IPS DF 6.9 (cell line): ENCODE data around the gene TNKS1BP1.
"Not testable (repeated sequence)": the region's sequence is repeated elsewhere in the genome, so short reads cannot be mapped to it uniquely, and the experiment has no call there.

Experiments
- DNase-seq: peaks from one replicate; pipeline ENCODE4 v3.0.0-alpha.2; 2013; ENCODE audit warnings: low read depth, low spot score
- H3K27ac ChIP-seq: one replicate; pipeline ENCODE4 v1.5.1; 2013; ENCODE audit warnings: low read length, control low read depth
- H3K27me3 ChIP-seq: 2 replicates; pipeline ENCODE4 v1.6.1; 2013; ENCODE audit warnings: mild to moderate bottlenecking, low read length; ENCODE audit not compliant: control insufficient read depth, insufficient read depth
- H3K36me3 ChIP-seq: 2 replicates; pipeline ENCODE4 v1.6.1; 2013; ENCODE audit warnings: low read length; ENCODE audit not compliant: control insufficient read depth, insufficient read depth
- H3K4me1 ChIP-seq: 2 replicates; pipeline ENCODE4 v1.6.1; 2013; ENCODE audit warnings: low read length; ENCODE audit not compliant: control insufficient read depth, insufficient read depth
- H3K4me3 ChIP-seq: 2 replicates; pipeline ENCODE4 v1.5.1; 2013; ENCODE audit warnings: mild to moderate bottlenecking, low read length
- H3K9me3 ChIP-seq: 2 replicates; pipeline ENCODE4 v1.6.1; 2013; ENCODE audit warnings: low read length, inconsistent platforms; ENCODE audit not compliant: control insufficient read depth, insufficient read depth
- WGBS: extraction: QIAGEN DNeasy Blood & Tissue Kit; methylation state at CpG from one replicate; pipeline ENCODE4 v1.1.7; 2013; ENCODE audit warnings: mixed read lengths, missing lambda C conversion rate; ENCODE audit not compliant: insufficient read length, insufficient coverage; 5-methylcytosine and 5-hydroxymethylcytosine counted together

Gene TNKS1BP1

GRCh38 chr11:57302489-57302888 lies 22.3 kb downstream of the TNKS1BP1 start:
- Histone ChIP-seq H3K4me1 (no peaks in the 10 kb centered on the region), H3K4me3 (no peak overlapping the region), H3K27ac (no peak overlapping the region), H3K9me3 (no peaks in the 10 kb centered on the region; the same call in 1 of the 2 replicates), H3K27me3 (no peaks in the 10 kb centered on the region), H3K36me3 (peaks cover 31% of the 10 kb centered on the region)
- DNase-seq: no peak
- no CpG with 5 or more reads among the region's 15 CpGs for WGBS

DNA sequence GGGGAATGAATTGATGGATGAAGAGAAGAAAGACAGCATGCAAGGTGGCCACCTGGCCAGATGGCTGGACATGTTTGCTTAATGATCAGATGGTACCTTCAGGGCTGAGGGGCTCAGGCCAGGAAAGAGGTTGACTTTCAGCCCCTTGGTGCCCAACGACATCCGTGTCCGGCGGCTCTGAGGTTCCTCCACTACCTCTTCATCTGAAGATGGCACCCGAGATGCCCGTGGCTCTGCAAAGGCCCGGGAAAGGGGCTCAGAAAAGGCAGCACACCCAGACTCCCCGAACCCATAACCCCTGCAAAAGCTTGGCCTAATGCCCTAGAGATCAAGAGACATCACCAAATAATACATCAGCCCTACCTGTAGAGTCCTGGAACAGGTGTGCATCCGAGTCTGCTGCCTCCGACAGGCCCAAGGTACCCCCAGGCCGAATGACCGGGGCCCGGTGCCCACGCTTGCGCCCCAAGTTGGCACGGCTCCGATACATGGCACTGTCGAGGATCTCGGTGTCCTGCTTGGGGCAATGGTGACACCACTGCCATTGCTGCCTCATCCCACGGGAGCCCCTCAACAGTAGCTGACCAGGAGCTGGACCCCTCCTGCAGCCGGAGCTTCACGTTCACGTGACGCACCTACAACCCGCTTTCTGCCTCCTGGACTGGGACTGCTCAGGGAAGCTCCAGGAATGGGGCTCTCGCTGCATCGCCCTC lies 22.9 kb downstream of the TNKS1BP1 start:
- Histone ChIP-seq H3K27me3 (no peaks in the 10 kb centered on the region), H3K27ac (no peak overlapping the region), H3K9me3 (no peaks in the 10 kb centered on the region; the same call in 1 of the 2 replicates), H3K36me3 (peaks cover 31% of the 10 kb centered on the region), H3K4me1 (no peaks in the 10 kb centered on the region), H3K4me3 (no peak overlapping the region)
- DNase-seq: no peak
- no CpG with 5 or more reads among the region's 27 CpGs for WGBS

GRCh38 chr11:57300785-57301184 lies 24.0 kb downstream of the TNKS1BP1 start:
- no peak for DNase-seq
- peaks cover 31% of the 10 kb centered on the region for H3K36me3 ChIP-seq
- no CpG with 5 or more reads among the region's 10 CpGs for WGBS
- H3K27me3 ChIP-seq: no peaks in the 10 kb centered on the region
- H3K4me3 ChIP-seq: no peak overlapping the region
- no peak overlapping the region for H3K27ac ChIP-seq
- no peaks in the 10 kb centered on the region for H3K4me1 ChIP-seq
- no peaks in the 10 kb centered on the region; the same call in 1 of the 2 replicates for H3K9me3 ChIP-seq

- H3K4me1 ChIP-seq: no peaks in the 10 kb centered on the region; the same call in none of the 2 replicates
- no peak overlapping the region for H3K27ac ChIP-seq
- no peak overlapping the region for H3K4me3 ChIP-seq
- H3K36me3 ChIP-seq: peaks cover 31% of the 10 kb centered on the region
- H3K9me3 ChIP-seq: no peaks in the 10 kb centered on the region; the same call in 1 of the 2 replicates
- no peak for DNase-seq
- no peaks in the 10 kb centered on the region for H3K27me3 ChIP-seq
- no CpG with 5 or more reads among the region's 5 CpGs for WGBS
Observed at GRCh38 chr11:57299150-57299737, 25.5 kb downstream of the TNKS1BP1 start.

- WGBS: no CpG with 5 or more reads among the region's 2 CpGs
- no peaks in the 10 kb centered on the region; the same call in none of the 2 replicates for H3K4me1 ChIP-seq
- H3K9me3 ChIP-seq: no peaks in the 10 kb centered on the region; the same call in 1 of the 2 replicates
- no peaks in the 10 kb centered on the region for H3K27me3 ChIP-seq
- no peak overlapping the region for H3K27ac ChIP-seq
- DNase-seq: no peak
- peaks cover 29% of the 10 kb centered on the region for H3K36me3 ChIP-seq
- H3K4me3 ChIP-seq: no peak overlapping the region
Observed at GRCh38 chr11:57297221-57297620, 27.5 kb downstream of the TNKS1BP1 start.

DNA sequence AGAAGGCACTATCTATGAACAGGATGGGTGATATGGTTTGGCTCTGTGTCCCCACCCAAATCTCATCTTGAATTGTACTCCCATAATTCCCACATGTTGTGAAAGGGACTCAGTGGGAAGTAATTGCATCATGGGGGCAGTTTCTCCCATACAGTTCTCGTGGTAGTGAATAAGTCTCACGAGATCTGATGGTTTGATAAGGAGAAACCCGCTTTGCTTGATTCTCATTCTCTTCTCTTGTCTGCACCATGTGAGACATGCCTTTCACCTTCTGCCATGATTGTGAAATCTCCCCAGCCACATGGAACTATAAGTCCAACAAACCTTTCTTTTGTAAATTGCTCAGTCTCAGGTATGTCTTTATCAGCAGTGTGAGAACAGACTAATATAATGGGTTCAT lies 28.5 kb downstream of the TNKS1BP1 start:
- not testable (repeated sequence) for H3K27me3 ChIP-seq

GRCh38 chr11:57294225-57295131 lies 30.3 kb downstream of the TNKS1BP1 start:
- no peaks in the 10 kb centered on the region; the same call in none of the 2 replicates for H3K4me1 ChIP-seq
- no peaks in the 10 kb centered on the region; the same call in 1 of the 2 replicates for H3K9me3 ChIP-seq
- DNase-seq: no peak
- H3K27me3 ChIP-seq: no peaks in the 10 kb centered on the region
- no CpG with 5 or more reads among the region's 2 CpGs for WGBS
- peaks cover 2% of the 10 kb centered on the region for H3K36me3 ChIP-seq
- no peak overlapping the region for H3K27ac ChIP-seq
- H3K4me3 ChIP-seq: no peak overlapping the region

More for the DNA sequence above, 28.5 kb downstream of the TNKS1BP1 start:
- H3K4me3 ChIP-seq, DNase-seq, H3K9me3 ChIP-seq, H3K4me1 ChIP-seq, H3K27ac ChIP-seq: not testable (repeated sequence)
- H3K36me3 ChIP-seq: peaks cover 19% of the 10 kb centered on the region
- WGBS: no CpG with 5 or more reads among the region's 3 CpGs

DNA sequence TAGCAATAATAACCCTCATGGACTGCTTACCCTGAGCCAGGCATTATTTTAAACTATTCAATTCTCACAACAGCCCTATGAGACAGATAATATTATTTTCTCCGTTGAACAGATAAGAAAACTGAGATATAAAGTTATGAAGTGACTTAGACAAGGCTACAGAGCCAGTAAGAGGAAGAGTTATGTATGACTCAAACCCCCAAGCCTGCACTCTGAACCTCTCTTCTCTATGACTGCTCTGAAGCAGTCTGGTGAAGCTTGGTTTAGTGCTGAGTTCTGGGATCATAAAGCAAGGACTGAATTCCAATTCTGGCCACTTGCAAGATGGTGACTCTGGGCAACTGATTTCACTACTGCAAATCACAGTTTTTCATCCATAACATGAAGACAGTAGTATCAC lies 34.5 kb downstream of the TNKS1BP1 start:
- no peak for DNase-seq
- Histone ChIP-seq H3K4me3 (no peak overlapping the region), H3K4me1 (no peaks in the 10 kb centered on the region; the same call in none of the 2 replicates), H3K27ac (no peak overlapping the region), H3K36me3 (no peaks in the 10 kb centered on the region), H3K9me3 (no peaks in the 10 kb centered on the region), H3K27me3 (no peaks in the 10 kb centered on the region)
- WGBS: no CpG with 5 or more reads among the region's 1 CpG

DNA sequence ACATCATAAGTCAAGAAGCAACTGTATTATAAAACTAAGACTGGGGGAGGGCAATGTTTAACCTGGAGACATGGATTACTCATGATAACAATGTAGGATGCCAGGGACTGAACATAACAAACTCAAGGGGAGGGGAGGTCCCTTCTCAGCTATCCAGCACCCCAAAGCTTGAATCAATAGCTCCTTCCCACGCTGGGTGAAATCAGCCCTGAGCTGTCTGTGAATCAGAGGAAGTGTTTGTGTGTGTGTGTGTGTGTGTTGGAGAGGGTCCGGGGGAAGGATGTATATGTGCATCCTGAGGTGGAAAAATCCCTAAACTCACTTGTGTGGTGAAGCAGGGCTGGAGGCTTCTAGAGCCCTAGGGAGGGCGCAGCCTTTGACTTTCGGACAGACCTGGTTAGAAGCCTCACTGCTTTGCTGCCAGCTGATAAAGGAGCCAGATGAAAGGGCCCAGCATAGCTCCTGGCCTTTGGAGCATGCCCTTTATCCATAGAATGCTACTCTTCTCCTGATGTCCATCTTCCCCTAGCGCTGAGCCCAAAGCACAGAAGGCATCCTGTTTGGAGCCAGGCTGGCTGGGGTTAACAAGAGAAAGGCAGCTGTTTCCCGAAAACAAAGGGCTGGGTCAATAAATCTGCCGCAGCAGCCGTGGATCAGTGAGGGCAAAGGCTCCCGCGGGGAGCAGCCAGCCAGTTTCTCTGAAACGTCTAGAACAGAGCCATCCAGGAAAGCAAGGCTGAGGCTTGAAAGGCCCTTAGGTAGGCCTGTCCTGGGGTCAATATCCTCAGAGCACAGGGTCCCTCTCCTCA lies 35.8 kb downstream of the TNKS1BP1 start:
- Histone ChIP-seq H3K27ac (no peak overlapping the region), H3K4me1 (no peaks in the 10 kb centered on the region)
- WGBS: no CpG with 5 or more reads among the region's 11 CpGs

More for the DNA sequence above, 35.8 kb downstream of the TNKS1BP1 start:
- H3K36me3 ChIP-seq: no peaks in the 10 kb centered on the region
- H3K9me3 ChIP-seq: no peaks in the 10 kb centered on the region
- no peak overlapping the region for H3K4me3 ChIP-seq
- no peak for DNase-seq
- no peaks in the 10 kb centered on the region for H3K27me3 ChIP-seq
